Tibial nerve (tissue), 4 donors: Measurements from ENCODE around the gene RASGEF1C.

Experiments
- CTCF ChIP-seq, 5 experiments: fragments of 200-600 bp in 3 of 5; fragments of 450-650 bp in 2 of 5; sonication (generic) in 3 of 5; IDR thresholded peaks; one replicate each; pipeline ENCODE4 v1.5.1; 2016 to 2019; ENCODE audit warnings: antibody characterized with exemption in 5 of 5, mild to moderate bottlenecking in 3 of 5, moderate library complexity in 2 of 5
- EP300 ChIP-seq, 2 donors: sonication (generic); formaldehyde crosslinking; IDR thresholded peaks; one replicate each; pipeline ENCODE4 v1.6.1; 2017; ENCODE audit warnings: antibody characterized with exemption in 2 of 2, mild to moderate bottlenecking in 1 of 2

DNA sequence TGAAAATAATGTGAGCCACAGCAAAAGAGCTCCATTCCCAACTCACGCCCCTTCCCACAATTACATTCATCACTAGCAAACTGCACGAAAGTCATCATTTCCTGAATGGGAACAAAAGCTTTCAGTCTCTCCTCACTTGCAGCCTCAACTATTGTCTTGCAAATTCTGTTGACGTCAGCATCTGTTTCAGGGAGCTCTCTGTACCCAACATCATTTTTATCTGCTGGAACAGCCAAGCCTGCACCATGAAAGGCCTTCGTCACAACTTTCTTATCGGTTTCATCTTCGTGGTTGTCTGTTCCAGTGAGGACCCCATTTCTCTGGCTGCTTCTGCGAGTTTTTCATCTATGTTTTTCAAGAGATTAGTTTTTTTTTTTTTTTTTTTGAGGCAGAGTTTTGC, 123.2 kb downstream of the RASGEF1C start:
- TF ChIP-seq CTCF (IDR thresholded peaks at IDR 0.05) = no peak
- TF ChIP-seq EP300 (IDR thresholded peaks at IDR 0.05) = no peak
